ENCODE measurements around the gene MYH7. TPM values are rescaled to one million over a fixed set of nuclear protein-coding genes. Genes with fewer than 3 reads are reported as not detected.

MYH7 gene
- total and polyA plus RNA-seq, 2 of the 4 experiments (the other 2 are of a cell fraction): not detected

GRCh38 chr14:23428686-23429495 is 6.6 kb downstream of the MYH7 start:
- POLR2A ChIA-PET (ENCODE audit: unreplicated experiment): no interaction called here
- no peak overlapping the region for H2BK120ac ChIP-seq (ENCODE audit: low read depth, low read length)
- H3K14ac ChIP-seq (replicated peaks; ENCODE audit: low read depth, low read length): no peak overlapping the region
- H3K27me3 ChIP-seq (ENCODE audit: control insufficient read depth, insufficient read depth, low read length): peaks cover 6% of the 10 kb centered on the region; the same call in 1 of the 2 replicates
- no peak overlapping the region for H4K8ac ChIP-seq (ENCODE audit: low read depth in 2 of 2, low read length in 2 of 2)
- H3K9ac ChIP-seq (ENCODE audit: low read depth, low read length): no peak overlapping the region
- H4K20me1 ChIP-seq (ENCODE audit: insufficient read depth, low read length): no peaks in the 10 kb centered on the region
- no peak overlapping the region for H2AK5ac ChIP-seq (ENCODE audit: low read depth, low read length)
- no peaks in the 10 kb centered on the region for H3K79me1 ChIP-seq (ENCODE audit: low read depth in 1 of 2, low read length in 2 of 2)
- H3K9me3 ChIP-seq (ENCODE audit: control insufficient read depth, insufficient read depth, low read length): no peaks in the 10 kb centered on the region
- no peak overlapping the region for H3K4ac ChIP-seq (ENCODE audit: low read depth, low read length)
- H4K5ac ChIP-seq (ENCODE audit: low read depth, low read length): no peak overlapping the region
- H3K4me3 ChIP-seq (ENCODE audit: insufficient read depth, low read depth, low read length): no peak overlapping the region
- no peaks in the 10 kb centered on the region for H3K9me1 ChIP-seq (ENCODE audit: insufficient read depth, low read length)
- no peak overlapping the region for H4K91ac ChIP-seq (ENCODE audit: insufficient read depth, low read depth, low read length)
- no peak overlapping the region for H3K27ac ChIP-seq (ENCODE audit: insufficient read depth, low read length)
- WGBS, 2 experiments (ENCODE audit: extremely low coverage in 2 of 2, insufficient read length in 1 of 2): no CpG with 5 or more reads among the region's 13 CpGs
- H2BK15ac ChIP-seq (ENCODE audit: low read depth, low read length): no peak overlapping the region
- H3K4me1 ChIP-seq (ENCODE audit: control insufficient read depth, insufficient read depth, low read length): no peaks in the 10 kb centered on the region
- dilution Hi-C loops (cut with HindIII; ENCODE audit: low sequenced_read_pairs, unreplicated experiment): no loop called here
- H3K23ac ChIP-seq (ENCODE audit: low read depth, low read length): no peak overlapping the region
- ATAC-seq (ENCODE audit: low read depth) (no peak), DNase-seq (no peak)
- no peak overlapping the region for H3K56ac ChIP-seq (ENCODE audit: extremely low read depth, insufficient read depth, low read length)
- H3K4me2 ChIP-seq (ENCODE audit: low read depth, low read length): no peak overlapping the region
- no peak overlapping the region for H2AK9ac ChIP-seq (replicated peaks; ENCODE audit: low read depth, low read length, poor library complexity)
- H3K36me3 ChIP-seq (ENCODE audit: control insufficient read depth, insufficient read depth, low read length): no peaks in the 10 kb centered on the region
- TF ChIP-seq FOS (IDR thresholded peaks at IDR 0.05; ENCODE audit: low read depth, low read length) (no peak), CHD1 (IDR thresholded peaks at IDR 0.05; ENCODE audit: low read depth, low read length) (no peak), ELK1 (IDR thresholded peaks at IDR 0.05; ENCODE audit: borderline replicate concordance, low read depth, low read length) (no peak), POLR2A (IDR thresholded peaks at IDR 0.05; ENCODE audit: low read depth, low read length) (no peak), RFX5 (IDR thresholded peaks at IDR 0.05; ENCODE audit: low read depth, low read length) (no peak), MXI1 (IDR thresholded peaks at IDR 0.05; ENCODE audit: borderline replicate concordance, low read depth, low read length) (no peak), SMC3 (IDR thresholded peaks at IDR 0.05; ENCODE audit: low read depth, low read length) (no peak), NFE2L2 (IDR thresholded peaks at IDR 0.05; ENCODE audit: low read depth, low read length) (no peak), MAFK (IDR thresholded peaks at IDR 0.05; ENCODE audit: low read depth, low read length) (no peak)
- H2BK20ac ChIP-seq (ENCODE audit: low read depth, low read length): no peak overlapping the region
- in situ Hi-C loops (cut with MboI; ENCODE audit: low sequenced_read_pairs): no loop called here
- no peak overlapping the region for H2AFZ ChIP-seq (replicated peaks; ENCODE audit: low read length, poor library complexity)
- CTCF ChIA-PET: no interaction called here
- no peak overlapping the region for H2BK5ac ChIP-seq (ENCODE audit: low read depth, low read length, poor library complexity, severe bottlenecking)
- BruUV-seq (replicated peaks): no TSS peak
- intact Hi-C loops (cut with micrococcal nuclease): no loop called here
- H3K18ac ChIP-seq (ENCODE audit: low read depth, low read length): no peak overlapping the region
